ENCODE results near the gene SDF2L1.
"Not testable (repeated sequence)": the region's sequence is repeated elsewhere in the genome, so short reads cannot be mapped to it uniquely, and the experiment has no call there.

Gene SDF2L1, protein sequence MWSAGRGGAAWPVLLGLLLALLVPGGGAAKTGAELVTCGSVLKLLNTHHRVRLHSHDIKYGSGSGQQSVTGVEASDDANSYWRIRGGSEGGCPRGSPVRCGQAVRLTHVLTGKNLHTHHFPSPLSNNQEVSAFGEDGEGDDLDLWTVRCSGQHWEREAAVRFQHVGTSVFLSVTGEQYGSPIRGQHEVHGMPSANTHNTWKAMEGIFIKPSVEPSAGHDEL

DNA sequence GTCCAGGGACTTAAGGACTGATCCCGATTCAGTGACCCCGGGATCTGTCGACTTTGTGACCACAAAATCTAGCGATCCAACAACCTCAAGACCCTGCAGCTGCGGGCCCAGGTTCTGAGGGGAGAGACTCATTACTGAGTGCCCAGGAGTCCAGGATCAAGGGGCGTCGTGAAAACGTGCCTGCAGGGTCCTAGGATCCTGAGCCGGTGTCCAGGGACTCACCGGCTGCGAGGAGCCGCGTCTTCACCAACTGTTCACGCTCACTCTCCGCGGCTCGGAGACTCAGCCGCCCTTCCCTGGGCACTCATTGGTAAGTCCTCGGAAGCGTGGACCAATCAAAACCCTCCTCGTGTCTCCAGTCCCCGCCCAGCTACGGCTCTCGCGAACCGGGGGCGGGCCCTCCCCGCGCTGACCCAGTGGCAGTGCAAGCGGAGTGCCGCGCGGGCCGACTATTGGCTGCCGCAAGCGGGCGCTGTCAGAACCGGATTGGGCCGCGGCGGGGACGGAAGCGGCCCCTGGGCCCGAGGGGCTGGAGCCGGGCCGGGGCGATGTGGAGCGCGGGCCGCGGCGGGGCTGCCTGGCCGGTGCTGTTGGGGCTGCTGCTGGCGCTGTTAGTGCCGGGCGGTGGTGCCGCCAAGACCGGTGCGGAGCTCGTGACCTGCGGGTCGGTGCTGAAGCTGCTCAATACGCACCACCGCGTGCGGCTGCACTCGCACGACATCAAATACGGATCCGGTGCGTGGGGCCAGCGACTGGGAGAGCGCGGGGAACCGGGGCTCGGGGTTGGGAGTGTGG, at the start of gene SDF2L1:
SDF2L1 (plus strand) TSS at position 514 of the 795 bp plus-strand sequence; CDS start at position 549, 35 bp downstream.
- peak; percentile 94 to 96 for DNase-seq (ENCODE audit: low read depth in 1 of 2, low spot score in 1 of 2)

GRCh38 chr22:21592422-21592821, 49.7 kb upstream of the SDF2L1 start:
- no peak for DNase-seq (ENCODE audit: low read depth in 1 of 2, low spot score in 1 of 2)

DNA sequence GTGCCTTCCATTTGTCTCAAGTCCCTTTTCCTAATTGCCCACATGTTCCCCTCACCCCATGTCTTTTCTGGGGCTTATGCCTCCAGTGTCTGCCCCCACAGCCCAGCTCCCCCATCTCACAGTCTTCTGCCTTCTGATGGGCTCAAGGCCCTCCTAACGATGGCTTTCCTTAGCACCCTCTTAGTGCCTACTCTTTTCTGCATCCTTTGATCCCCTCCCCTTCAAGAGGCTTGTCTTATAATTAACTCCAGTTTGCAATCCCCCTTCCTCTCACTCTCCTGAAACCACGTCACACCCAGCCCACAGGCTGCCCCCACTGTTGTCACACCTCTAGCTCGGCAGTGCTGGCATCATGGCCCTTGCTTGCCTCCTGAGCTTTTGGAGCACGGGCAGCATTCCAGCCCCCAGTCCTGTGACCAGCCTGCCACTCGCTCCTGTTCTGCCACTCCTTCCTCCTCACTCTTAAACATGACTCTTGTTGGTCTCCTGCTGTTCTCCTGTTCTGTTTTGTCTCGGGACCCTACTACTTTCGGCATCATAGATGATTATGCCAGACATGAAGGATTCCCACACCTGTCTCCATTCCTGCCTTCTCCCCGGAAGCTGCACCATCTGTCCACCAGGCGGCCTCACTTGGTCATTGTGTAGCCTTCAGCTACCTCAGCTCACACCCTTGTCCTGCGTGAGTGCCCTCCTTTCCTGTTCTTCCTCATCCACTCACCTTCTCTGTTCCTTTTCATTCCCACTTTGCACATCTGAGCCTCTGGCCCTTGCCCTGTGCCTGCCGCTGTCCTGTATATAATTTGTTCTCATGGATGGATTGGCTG, 48.5 kb upstream of the SDF2L1 start:
- no peak for DNase-seq (ENCODE audit: low read depth in 1 of 2, low spot score in 1 of 2)

DNA sequence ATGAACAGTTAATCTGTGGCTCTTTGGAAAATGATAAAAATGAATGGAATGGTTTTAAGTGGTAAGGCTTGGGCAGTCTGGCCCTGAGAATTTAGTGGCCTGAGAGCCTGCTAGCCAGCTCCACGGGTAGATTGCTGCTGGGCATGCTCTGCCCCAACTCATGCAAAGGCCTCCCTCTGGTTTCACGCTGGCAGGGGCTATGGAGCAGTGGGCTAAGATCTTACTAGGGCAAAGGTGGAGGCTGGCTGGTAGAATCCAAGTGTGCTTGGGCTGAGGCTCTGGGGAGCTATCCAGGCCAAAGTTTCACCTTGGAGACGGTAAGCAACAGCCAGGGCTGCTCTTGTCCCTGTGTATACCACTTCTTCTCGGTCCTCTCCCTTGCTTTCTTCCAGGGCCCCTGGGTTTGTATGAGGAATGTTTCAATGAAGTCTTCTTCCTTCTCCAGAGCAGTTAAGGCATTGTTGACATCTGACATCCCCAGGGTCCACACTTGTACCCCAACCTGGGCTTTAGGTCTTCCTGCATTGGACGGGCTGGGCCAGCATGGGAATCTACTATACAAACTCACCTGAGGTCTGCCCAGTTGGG, 47.1 kb upstream of the SDF2L1 start:
- no peak for DNase-seq (ENCODE audit: low read depth in 1 of 2, low spot score in 1 of 2)

DNA sequence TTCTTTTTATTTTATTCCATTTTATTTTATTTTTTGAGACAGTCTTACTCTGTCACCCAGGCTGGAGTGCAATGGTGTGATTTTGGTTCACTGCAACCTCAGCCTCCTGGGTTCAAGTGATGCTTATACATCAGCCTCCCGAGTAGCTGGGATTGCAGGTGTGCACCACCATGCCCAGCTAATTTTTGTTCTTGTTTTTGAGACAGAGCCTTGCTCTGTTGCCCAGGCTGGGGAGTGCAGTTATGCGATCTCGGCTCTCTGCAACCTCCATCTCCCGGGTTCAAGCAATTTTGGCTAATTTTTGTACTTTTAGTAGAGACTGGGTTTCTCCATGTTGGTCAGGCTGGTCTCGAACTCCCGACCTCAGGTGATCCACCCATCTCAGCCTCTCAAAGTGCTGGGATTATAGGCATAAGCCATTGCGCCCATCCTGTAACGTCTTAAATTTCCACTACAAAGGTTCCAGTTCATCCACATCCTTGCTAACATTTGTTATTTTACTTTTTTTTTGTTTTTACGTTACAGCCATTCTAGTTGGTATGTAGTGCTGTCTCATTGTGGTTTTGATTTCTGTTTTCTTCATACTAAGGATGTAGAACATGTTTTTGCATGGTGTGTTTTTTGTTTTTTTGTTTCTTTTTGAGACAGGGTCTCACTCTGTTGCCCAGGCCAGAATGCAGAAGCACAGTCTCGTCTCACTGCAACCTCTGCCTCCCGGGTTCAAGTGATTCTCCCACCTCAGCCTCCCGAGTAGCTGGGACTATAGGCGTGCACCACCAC, 45.6 kb upstream of the SDF2L1 start:
- DNase-seq (ENCODE audit: low read depth in 1 of 2, low spot score in 1 of 2), result not testable (repeated sequence)

DNA sequence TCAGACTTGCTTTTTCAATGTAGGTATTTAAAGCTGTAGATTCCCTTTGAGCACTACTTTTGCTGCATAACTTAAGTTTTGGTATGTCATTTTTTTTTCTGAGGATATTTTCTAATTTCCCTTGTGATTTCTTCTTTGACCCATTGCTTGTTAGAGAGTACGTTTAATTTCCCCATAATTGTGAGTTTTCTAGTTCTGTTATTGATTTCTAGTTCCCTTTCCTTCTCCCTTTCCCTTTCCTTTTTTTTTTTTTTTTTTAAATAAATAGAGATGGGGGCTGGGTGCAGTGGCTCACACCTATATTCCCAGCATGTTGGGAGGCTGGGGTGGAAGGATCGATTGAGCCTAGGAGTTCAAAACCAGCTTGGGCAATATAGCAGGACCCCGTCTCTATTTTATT, 43.8 kb upstream of the SDF2L1 start:
- DNase-seq (ENCODE audit: low read depth in 1 of 2, low spot score in 1 of 2), result no peak

DNA sequence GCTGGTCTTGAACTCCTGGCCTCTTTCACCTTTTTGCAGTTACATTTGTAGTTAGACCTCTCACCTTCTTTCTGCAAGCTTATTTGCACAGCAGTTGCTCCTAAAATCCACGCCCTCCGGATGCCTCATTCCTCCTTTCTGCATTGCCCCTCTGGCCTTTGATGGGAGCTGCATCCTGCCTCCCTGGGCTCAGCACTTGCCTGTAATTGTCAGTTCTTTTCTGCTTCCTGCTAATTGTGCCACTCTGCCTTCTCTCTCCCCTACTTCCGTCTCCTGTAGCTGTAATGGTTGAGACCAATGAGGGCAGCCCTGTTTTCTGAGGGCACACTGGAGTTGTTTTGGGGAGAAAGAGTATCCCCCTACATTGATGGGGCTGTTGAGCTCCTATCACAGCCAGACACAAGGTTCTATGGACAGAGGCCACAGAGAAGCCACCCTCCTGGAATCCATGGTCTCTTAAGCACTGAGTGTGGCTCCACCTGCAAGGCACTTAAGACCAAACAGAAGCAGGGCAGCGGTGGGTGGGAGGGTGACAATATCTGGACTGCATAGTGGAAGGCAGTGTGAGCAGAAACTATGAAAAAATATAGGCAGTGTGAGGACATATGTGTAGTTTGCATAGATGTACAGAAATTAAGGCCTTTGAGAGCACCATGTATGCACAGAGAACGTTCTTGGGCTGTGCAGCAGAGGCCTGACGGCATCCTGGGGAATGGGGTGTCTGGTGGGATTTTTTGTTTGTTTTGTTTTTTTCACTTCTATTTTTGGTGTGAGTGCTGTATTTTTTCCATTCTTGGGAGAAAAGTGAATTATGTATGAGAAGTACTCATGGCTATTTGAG, 42.8 kb upstream of the SDF2L1 start:
- DNase-seq (ENCODE audit: low read depth in 1 of 2, low spot score in 1 of 2), result no peak

DNA sequence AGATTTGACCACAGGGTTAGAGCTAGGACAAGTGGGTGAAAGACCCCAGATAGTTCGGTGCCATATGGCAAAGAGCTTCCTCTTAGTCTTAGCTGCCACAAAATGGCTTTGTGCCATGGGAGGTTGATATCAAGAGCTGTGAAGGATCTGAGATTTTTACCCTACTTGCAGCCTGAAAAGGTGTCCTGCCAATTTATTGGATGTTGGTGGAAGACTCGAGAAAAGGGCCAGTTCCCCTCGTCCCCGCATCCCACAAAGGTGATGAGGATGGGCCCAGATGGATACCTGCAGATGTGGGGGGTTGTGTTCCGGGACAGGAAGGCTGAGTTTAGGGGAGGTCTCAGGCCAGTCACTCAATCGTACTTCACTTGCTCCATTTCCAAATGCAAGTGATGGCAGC, 39.5 kb upstream of the SDF2L1 start:
- DNase-seq (ENCODE audit: low read depth in 1 of 2, low spot score in 1 of 2), result no peak

DNA sequence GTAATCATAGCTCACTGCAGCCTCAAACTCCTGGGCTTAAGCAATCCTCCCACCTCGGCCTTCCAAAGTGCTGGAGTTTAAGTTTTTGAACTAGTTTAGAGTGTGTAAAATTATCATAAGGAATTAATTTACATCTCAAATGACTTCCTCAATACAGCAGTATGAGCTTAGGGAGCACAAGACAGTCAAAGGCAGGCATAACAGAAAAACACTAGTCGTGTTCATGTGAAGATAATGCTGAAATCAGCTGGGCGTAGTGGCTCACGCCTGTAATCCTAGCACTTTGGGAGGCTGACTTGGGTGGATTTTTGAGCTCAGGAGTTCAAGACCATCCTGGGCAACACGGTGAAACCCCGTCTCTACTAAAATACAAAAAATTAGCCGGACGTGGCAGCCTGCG, 38.1 kb upstream of the SDF2L1 start:
- DNase-seq (ENCODE audit: low read depth in 1 of 2, low spot score in 1 of 2), result no peak

- no peak for DNase-seq (ENCODE audit: low read depth in 1 of 2, low spot score in 1 of 2)
Measured at GRCh38 chr22:21605887-21606564, 36.1 kb upstream of the SDF2L1 start.

DNA sequence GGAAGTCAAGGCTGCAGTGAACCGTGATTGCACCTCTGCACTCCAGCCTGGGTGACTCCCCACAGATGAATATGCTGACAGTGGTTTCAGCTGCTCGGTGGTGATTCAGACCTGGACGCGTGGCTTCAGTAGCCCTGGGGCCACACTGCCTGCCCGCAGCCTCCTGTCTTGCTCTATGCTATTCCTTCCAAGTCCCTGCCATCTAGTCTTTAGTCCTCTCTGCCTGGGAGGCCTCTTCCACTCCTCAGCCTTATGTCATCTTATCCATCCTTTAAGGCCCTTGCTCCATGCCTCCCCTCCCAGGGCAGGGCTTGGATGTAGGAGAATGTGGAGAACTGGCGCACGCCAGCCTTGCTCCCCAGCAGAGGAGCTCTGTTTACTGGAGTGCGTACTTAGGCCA, 35.3 kb upstream of the SDF2L1 start:
- DNase-seq (ENCODE audit: low read depth in 1 of 2, low spot score in 1 of 2), result no peak

DNA sequence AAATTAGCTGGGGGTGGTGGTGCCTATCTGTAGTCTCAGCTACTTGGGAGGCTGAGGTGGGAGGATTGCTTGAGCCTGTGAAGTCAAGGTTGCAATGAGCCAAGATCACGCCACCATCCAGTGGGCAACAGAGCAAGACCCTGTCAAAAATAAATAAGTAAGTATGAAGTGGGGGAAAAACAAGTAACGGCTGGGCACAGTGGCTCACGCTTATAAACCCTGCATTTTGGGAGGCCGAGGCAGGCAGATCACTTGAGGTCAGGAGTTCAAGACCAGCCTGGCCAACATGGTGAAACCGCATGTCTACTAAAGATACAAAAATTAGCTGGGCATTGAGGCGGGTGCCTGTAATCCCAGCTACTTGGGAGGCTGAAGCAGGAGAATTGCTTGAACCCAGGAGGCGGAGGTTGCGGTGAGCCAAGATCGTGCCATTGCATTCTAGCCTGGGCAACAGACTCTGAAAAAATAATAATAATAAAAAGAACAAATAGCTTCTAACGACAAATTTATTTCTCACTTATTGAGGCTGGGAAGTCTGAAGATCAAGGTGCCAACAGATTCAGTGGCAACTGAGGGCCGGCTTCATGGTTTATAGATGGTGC, 32.4 kb upstream of the SDF2L1 start:
- not testable (repeated sequence) for DNase-seq (ENCODE audit: low read depth in 1 of 2, low spot score in 1 of 2)

DNA sequence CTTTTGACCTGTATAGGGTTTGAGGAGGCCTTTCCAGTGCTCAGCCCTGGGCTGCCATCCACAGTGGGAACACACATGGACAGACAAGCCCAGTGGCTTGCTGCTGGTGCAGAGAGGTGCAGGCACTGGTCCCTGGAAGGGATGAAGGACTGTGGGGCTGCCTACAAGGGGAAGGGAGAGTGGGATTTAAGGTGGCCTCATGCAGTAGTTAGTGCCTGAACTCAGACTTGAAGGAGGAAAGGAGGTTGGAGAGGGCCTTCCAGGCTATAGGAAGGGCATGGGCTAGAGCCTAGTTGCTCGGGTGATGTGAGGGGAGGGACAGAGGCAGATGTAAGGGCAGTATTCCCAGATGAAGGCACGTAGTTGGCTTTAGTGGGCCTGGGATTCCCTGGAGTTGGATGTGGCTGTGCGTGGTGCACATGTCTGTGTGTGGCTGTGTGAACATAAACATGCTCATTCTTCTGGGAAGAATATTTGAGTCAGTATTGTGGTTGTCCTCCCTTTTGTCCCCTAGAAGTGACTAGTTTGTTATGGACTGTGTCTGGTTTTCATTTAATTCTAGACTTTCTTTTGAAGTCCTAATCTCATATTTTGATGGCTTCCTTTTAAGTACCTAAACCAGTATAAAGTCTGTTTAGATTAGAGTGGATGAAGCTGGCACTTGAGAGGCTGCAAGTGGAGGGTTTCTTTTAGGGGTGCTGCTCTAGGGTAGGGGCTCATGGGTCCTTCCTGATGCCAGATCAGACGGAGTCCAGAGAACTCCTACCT, 30.7 kb upstream of the SDF2L1 start:
- DNase-seq (ENCODE audit: low read depth in 1 of 2, low spot score in 1 of 2), result no peak

- DNase-seq (ENCODE audit: low read depth in 1 of 2, low spot score in 1 of 2), result no peak
Measured at GRCh38 chr22:21612858-21613257, 29.2 kb upstream of the SDF2L1 start.

- no peak for DNase-seq (ENCODE audit: low read depth in 1 of 2, low spot score in 1 of 2)
Measured at GRCh38 chr22:21613553-21614233, 28.4 kb upstream of the SDF2L1 start.

- no peak for DNase-seq (ENCODE audit: low read depth in 1 of 2, low spot score in 1 of 2)
Measured at GRCh38 chr22:21615731-21616130, 26.4 kb upstream of the SDF2L1 start.

DNA sequence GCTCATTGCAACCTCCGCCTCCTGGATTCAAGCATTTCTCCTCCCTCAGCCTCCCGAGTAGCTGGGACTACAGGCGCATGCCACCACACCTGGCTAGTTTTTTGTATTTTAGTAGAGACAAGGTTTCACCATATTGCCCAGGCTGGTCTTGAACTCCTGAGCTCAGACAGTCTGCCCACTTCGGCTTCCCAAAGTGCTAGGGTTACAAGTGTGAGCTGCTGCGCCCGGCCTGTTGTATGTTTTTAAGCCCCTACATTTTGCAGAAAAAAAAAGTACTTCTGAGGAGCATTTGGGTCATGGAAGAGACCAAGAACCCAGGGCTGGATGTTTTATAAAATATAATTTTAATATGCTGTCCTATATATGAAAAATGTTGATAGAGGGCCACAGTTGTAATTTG, 24.8 kb upstream of the SDF2L1 start:
- DNase-seq (ENCODE audit: low read depth in 1 of 2, low spot score in 1 of 2), result not testable (repeated sequence)

DNA sequence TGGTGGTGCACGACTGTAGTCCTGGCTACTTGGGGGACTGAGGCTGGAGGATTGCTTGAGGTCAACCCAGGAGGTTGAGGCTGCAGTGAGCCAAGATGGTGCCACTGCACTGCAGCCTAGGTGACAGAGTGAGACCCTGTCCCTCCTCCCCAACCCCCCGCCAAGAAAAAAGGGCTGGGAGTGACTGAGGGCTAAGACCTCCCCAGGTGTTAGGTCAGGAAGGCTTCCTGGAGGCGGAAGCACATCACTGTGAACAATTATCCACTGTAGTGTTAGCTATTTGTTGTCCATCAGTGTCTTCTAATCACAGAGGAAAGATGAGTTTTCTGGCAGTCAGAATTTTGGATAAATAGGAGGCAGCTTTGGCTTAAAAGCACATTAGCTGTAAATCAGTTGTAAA, 21.1 kb upstream of the SDF2L1 start:
- DNase-seq (ENCODE audit: low read depth in 1 of 2, low spot score in 1 of 2), result no peak
